NOMO-1 treated with dmso at 0.1 percent for 144 hours (cell line): ENCODE results near the gene FAN1.

Source experiments
- DNase-seq: peaks from one replicate; lab custom pipeline; 2025; ENCODE audit not compliant: unreplicated experiment; lab: John Stamatoyannopoulos, UW

The FAN1 gene

GRCh38 chr15:30954674-30955073 lies 51.0 kb downstream of the FAN1 start:
- DNase-seq = no peak

- no peak for DNase-seq
Measured at GRCh38 chr15:30956216-30957124, 52.8 kb downstream of the FAN1 start.

DNA sequence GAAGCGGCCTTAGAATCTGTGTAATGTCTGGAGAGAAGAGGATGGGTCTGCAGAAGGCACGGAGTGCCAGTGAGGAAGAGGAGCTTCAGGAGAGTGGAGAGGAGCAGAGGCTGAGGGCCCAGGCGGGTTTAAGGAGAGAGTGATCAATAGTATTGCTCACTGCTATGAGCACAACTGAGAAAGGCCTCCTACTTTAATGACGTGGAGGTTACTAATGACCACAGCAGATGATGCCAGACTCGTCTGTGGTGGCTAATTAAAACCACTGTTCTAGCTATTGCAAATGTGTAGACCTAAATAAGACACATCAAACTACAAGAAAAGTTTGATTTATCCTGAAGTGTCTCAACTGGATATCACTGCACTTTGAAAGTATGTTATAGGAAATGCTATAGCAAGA lies 54.5 kb downstream of the FAN1 start:
- DNase-seq = no peak

- no peak for DNase-seq
Measured at GRCh38 chr15:30962079-30962478, 58.4 kb downstream of the FAN1 start.

GRCh38 chr15:30962659-30963058 lies 58.9 kb downstream of the FAN1 start:
- no peak for DNase-seq

DNA sequence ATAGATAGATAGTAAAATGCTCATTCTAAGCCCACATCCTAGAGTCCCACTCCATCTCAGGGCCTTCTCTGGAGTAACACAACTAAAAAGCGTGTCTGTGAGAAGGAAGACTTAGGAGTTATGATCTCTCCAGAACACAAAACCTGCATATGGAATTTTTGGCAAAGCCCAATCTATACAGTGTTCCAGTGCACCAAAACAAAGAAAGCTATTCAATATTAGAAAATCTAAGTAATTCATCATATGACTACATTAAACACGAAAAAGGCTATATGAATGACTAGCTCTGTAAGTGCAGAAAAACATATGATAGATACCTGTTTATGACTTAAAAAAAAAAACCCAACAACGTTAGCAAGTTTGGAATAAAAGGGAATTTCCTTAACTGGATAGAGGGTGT lies 60.0 kb downstream of the FAN1 start:
- no peak for DNase-seq

DNA sequence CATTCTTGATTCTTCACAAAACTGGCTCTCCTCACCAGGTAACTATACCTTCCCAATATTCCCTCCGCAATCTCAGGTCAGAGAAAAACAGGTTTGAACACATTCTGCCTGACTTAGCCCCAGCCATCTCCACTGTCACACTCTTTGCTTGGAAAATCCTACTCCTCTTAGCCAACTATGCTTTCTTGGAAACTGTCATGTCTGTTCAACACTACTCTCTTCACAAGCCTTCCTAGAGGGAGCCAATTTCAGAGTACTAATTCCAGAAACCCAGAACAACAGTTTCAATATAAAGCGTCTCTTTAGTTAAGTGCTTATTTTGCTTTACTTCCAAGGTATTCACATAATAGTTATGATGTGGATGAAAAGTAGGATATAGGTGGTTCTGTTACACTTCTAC lies 66.0 kb downstream of the FAN1 start:
- DNase-seq = no peak

DNA sequence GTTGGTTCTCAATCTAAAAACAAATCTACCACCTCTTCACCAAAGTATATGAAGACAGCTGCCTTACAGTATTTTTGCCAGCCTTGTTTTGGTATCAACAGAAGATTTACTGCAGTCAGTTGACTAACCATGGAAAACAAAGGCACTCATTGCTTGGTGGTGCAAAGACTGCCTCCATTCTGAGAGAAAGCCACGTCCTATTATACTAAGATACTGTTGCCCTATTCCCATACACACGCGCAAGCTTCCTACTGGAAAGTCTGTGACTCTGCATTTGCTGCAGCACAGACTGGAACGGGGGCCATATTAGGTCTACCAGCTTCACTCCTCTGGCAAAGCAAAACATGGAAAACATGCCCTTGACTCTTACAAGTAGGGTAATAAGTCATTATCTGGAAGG lies 69.7 kb downstream of the FAN1 start:
- no peak for DNase-seq

GRCh38 chr15:30974112-30974511 lies 70.4 kb downstream of the FAN1 start:
- DNase-seq = no peak

GRCh38 chr15:30978328-30978727 lies 74.6 kb downstream of the FAN1 start:
- DNase-seq = no peak

- DNase-seq = peak; percentile 68
Measured at GRCh38 chr15:30979457-30979856, 75.7 kb downstream of the FAN1 start.

GRCh38 chr15:30984118-30984517 lies 80.4 kb downstream of the FAN1 start:
- no peak for DNase-seq

- no peak for DNase-seq
Measured at GRCh38 chr15:30984542-30984941, 80.8 kb downstream of the FAN1 start.

DNA sequence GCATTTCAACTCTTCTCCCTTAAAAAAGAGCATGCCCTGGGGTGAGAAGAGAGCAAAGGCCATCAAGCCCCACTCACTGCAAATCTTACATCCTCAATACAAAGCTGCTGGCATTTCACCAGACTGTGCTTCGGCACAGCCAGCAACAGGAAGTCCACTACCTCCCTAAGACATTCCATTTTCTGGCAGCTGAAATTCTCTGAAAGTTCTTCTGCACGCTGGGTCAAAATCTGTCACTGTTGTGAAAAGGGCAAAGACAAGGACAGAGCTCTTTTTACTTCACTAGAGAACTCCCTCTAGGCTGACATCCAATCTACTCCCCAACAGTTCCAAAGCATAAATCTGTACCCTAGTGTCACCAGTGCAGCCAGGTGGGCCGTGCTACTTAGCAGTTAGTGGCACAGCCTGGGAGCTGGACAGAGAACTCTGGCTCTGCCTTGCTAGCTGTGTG lies 81.4 kb downstream of the FAN1 start:
- no peak for DNase-seq

- DNase-seq = no peak
Measured at GRCh38 chr15:30990036-30990435, 86.3 kb downstream of the FAN1 start.

DNA sequence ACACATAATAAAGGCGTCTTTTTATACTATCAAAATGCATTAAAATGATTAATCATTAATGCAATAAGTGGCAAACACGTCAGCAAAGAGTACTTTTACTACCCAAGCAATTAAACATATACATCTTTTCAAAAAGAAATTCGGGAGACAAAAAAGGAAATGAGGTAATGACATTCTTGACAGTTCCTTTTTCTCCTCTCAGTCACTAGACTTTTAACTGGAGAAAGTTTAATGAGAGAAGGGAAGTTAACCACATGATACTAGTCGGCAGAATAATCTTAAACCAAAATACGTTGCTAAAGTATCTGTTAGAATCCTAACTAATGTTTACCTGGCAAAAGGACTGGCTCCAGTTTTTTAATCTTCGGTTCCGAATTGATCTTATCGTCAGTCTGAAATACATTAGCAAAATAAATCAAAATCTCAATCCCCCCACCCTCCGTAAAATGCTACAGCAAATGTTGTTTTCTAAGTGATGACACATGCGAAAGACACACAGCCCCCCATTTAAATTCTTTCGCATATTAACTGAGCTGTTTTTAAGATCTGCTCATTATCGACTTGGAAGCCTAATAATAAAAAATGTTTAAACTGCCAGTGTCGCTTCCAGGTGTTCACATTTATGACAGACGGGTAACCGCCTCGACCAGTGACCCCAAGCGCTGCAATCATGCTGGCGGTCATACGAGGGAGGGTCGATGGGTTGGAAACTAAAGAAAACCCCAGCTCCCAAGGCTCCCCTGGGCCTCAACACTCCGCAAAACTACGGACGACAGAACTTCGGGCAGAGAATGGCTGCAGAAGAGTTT lies 86.9 kb downstream of the FAN1 start:
- peak; percentile 13 for DNase-seq

- peak; percentile 68 for DNase-seq
Measured at GRCh38 chr15:30991255-30992235, 87.8 kb downstream of the FAN1 start, which contains the start of gene MTMR10. Gene MTMR10 (minus strand): TSS chr15:30991628. CDS start chr15:30991506, 122 bp downstream.

DNA sequence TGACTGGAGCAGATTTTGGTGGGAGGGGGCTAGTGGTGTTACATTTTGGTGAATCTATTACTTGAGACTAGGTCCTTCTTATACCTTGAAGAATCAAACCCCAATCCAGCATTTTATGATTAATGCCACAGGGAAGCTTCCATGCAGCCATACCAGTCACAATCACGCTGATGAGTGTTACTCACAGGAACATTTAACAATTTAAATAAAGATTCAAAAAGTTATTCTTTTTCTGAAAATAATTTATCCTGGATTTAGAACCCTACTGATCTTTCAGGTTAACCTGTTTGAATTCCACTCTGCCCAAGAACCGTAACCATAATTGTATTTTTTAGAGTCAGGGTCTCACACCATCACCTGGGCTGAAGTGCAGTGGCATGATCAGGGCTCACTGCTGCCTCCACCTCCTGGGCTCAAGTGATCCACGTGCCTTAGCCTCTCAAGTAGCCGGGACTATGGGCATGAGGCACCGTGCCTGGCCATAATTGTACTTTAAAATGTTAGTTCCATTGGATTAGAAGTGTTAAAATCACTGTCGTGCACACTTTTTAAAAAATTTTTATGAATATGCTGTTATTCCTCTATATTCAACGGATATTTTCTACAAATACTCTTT lies 88.6 kb downstream of the FAN1 start:
- DNase-seq = no peak
